Mesenchymal stem cell (in vitro differentiated cells and primary cell): ENCODE results near the gene TENM4.

ENCODE experiments used
- DNase-seq: peaks from one replicate; pipeline ENCODE4 v3.0.0-alpha.2; 2013
- H2AFZ ChIP-seq: one replicate; pipeline ENCODE4 v1.6.1; 2013; ENCODE audit warnings: low read depth, mild to moderate bottlenecking, control low read depth, inconsistent platforms, low read length, moderate library complexity
- H2AK5ac ChIP-seq: 2 replicates; pipeline ENCODE4 v1.6.1; 2013; ENCODE audit warnings: low read length, moderate library complexity, mild to moderate bottlenecking, inconsistent platforms; ENCODE audit not compliant: severe bottlenecking
- H2BK120ac ChIP-seq: one replicate; pipeline ENCODE4 v1.6.1; 2013; ENCODE audit warnings: low read depth, mild to moderate bottlenecking, inconsistent platforms, low read length, moderate library complexity
- H2BK12ac ChIP-seq, 2 experiments: one replicate each; pipeline ENCODE4 v1.6.1; 2013; ENCODE audit warnings: inconsistent platforms in 2 of 2, low read length in 2 of 2, mild to moderate bottlenecking in 2 of 2, moderate library complexity in 2 of 2, control low read depth in 1 of 2
- H2BK15ac ChIP-seq: one replicate; pipeline ENCODE4 v1.6.1; 2013; ENCODE audit warnings: mild to moderate bottlenecking, low read depth, inconsistent platforms; ENCODE audit not compliant: poor library complexity, severe bottlenecking
- H2BK5ac ChIP-seq: 2 replicates; pipeline ENCODE4 v1.6.1; 2013; ENCODE audit warnings: low read depth, mild to moderate bottlenecking, low read length, control low read depth, inconsistent platforms; ENCODE audit not compliant: poor library complexity, severe bottlenecking
- H3K14ac ChIP-seq, 2 experiments: one replicate each; pipeline ENCODE4 v1.6.1; 2013; ENCODE audit warnings: inconsistent platforms in 2 of 2, low read length in 2 of 2, control low read depth in 1 of 2, mild to moderate bottlenecking in 1 of 2, moderate library complexity in 1 of 2
- H3K18ac ChIP-seq, 2 experiments: one replicate each; pipeline ENCODE4 v1.6.1; 2013; ENCODE audit warnings: inconsistent platforms in 2 of 2, low read length in 2 of 2, control low read depth in 1 of 2, low read depth in 1 of 2, mild to moderate bottlenecking in 1 of 2
- H3K23ac ChIP-seq, 2 experiments: one replicate each; pipeline ENCODE4 v1.6.1; 2013; ENCODE audit warnings: inconsistent platforms in 2 of 2, low read length in 2 of 2, mild to moderate bottlenecking in 2 of 2, moderate library complexity in 2 of 2, control low read depth in 1 of 2
- H3K27ac ChIP-seq: 2 replicates; pipeline ENCODE4 v1.5.1; 2013; ENCODE audit warnings: mild to moderate bottlenecking, moderate library complexity, low read length, control low read depth, inconsistent platforms; ENCODE audit not compliant: poor library complexity, severe bottlenecking
- H3K27me3 ChIP-seq, 2 experiments: 2 replicates each; pipeline versions ENCODE4 v1.6.1 to v1.7.0; 2013; ENCODE audit warnings: low read length in 2 of 2, mild to moderate bottlenecking in 2 of 2, moderate library complexity in 2 of 2, control low read depth in 1 of 2, inconsistent platforms in 1 of 2; ENCODE audit not compliant: control insufficient read depth in 1 of 2, insufficient read depth in 1 of 2
- H3K36me3 ChIP-seq, 2 experiments: 2 replicates each; pipeline versions ENCODE4 v1.6.1 to v1.7.0; 2013; ENCODE audit warnings: low read length in 2 of 2, control low read depth in 1 of 2, inconsistent platforms in 1 of 2, low read depth in 1 of 2, mild to moderate bottlenecking in 1 of 2; ENCODE audit not compliant: insufficient read depth in 2 of 2, control insufficient read depth in 1 of 2
- H3K4ac ChIP-seq, 2 experiments: one replicate each; pipeline ENCODE4 v1.6.1; 2013; ENCODE audit warnings: inconsistent platforms in 2 of 2, low read length in 2 of 2, mild to moderate bottlenecking in 2 of 2, moderate library complexity in 2 of 2, control low read depth in 1 of 2, low read depth in 1 of 2
- H3K4me1 ChIP-seq: 2 replicates; pipeline ENCODE4 v1.6.1; 2013; ENCODE audit warnings: low read depth, low read length, control low read depth; ENCODE audit not compliant: control insufficient read depth, insufficient read depth
- H3K4me2 ChIP-seq: 2 replicates; pipeline ENCODE4 v1.6.1; 2013; ENCODE audit warnings: low read length, mild to moderate bottlenecking, inconsistent platforms; ENCODE audit not compliant: poor library complexity, severe bottlenecking
- H3K4me3 ChIP-seq, 2 experiments: 2 replicates each; pipeline versions ENCODE4 v1.5.1 to v1.7.0; 2013; ENCODE audit warnings: low read length in 2 of 2, mild to moderate bottlenecking in 2 of 2, control low read depth in 1 of 2, low read depth in 1 of 2; ENCODE audit not compliant: insufficient read depth in 1 of 2
- H3K79me1 ChIP-seq: replicated peaks from 2 replicates; pipeline ENCODE4 v1.6.1; 2013; ENCODE audit warnings: mild to moderate bottlenecking, control low read depth, low read length, inconsistent platforms; ENCODE audit not compliant: poor library complexity, severe bottlenecking
- H3K9ac ChIP-seq: 2 replicates; pipeline ENCODE4 v1.7.0; 2013; ENCODE audit warnings: mild to moderate bottlenecking, low read length, moderate library complexity
- H3K9me3 ChIP-seq: 2 replicates; pipeline ENCODE4 v1.7.0; 2013; ENCODE audit warnings: mild to moderate bottlenecking, low read length; ENCODE audit not compliant: control insufficient read depth
- H4K8ac ChIP-seq: one replicate; pipeline ENCODE4 v1.6.1; 2013; ENCODE audit warnings: inconsistent platforms, mild to moderate bottlenecking, low read length, moderate library complexity
- H4K91ac ChIP-seq: one replicate; pipeline ENCODE4 v1.6.1; 2013; ENCODE audit warnings: mild to moderate bottlenecking, low read length, inconsistent platforms
- WGBS: methylation state at CpG from one replicate; pipeline ENCODE4 v1.1.7; 2013; ENCODE audit warnings: mixed read lengths; 5-methylcytosine and 5-hydroxymethylcytosine counted together

The TENM4 gene

DNA sequence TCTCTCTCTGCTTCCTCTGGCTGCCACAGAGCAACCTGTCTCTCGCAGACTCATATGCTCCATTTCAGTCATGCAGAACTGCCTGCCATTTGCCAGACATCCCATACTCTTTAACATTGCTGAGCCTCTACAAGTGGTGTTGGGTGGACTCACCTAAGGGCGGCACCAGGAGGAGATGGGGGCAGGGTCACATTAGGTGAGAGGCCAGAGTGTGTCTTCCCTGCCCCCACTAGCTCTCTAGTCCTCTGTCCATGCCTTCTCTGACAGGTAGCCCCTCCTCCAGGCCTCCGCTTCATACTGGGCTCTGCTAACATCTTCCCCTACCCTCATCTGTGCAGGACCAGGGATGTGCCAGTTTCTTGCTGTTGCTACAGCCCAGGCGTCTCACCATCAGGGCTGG, 366.3 kb downstream of the TENM4 start:
- Histone ChIP-seq H3K9ac (no peak overlapping the region), H3K27ac (no peak overlapping the region), H3K9me3 (no peaks in the 10 kb centered on the region), H2AK5ac (no peak overlapping the region), H3K18ac (no peak overlapping the region), H3K4ac (no peak overlapping the region), H3K36me3 (peaks cover 0 to 1% of the 10 kb centered on the region in 2 experiments), H2AFZ (no peak overlapping the region), H4K8ac (no peak overlapping the region), H3K4me3 (no peak overlapping the region), H2BK5ac (no peak overlapping the region), H3K4me2 (no peak overlapping the region), H4K91ac (no peak overlapping the region), H3K14ac (peak overlapping the region in 1 of 2 experiments; percentile 10), H3K4me1 (peaks cover 6% of the 10 kb centered on the region), H3K23ac (no peak overlapping the region), H2BK15ac (no peak overlapping the region), H3K79me1 (no peaks in the 10 kb centered on the region), H3K27me3 (no peaks in the 10 kb centered on the region), H2BK12ac (no peak overlapping the region), H2BK120ac (no peak overlapping the region)
- DNase-seq: no peak
- WGBS: 92% methylated on average over 4 of the region's 4 CpGs

DNA sequence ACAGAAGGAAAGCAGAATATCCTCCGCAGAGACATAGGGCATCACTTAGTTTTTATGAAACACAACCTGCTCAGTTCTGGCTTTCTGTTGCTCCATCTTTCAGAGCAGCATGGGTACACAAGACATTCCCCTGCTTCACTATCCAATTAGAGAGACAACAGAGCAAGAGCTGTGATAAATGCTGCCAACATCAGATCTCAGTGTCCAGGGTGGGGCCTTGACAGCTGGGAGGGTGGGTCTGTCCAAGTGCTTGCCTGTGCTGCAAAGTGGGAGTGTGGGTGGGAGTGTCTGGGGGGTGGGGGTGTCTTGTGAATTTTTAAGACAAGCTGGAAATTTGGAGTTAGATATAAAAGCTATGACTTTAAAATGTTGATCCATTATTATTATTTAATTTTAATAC, 369.6 kb downstream of the TENM4 start:
- H3K18ac ChIP-seq: no peak overlapping the region
- H2AK5ac ChIP-seq: no peak overlapping the region
- DNase-seq: no peak
- no peak overlapping the region for H4K8ac ChIP-seq
- H3K4me2 ChIP-seq: no peak overlapping the region
- no peak overlapping the region for H2BK12ac ChIP-seq
- no peak overlapping the region for H2AFZ ChIP-seq
- no peak overlapping the region for H3K23ac ChIP-seq
- no peak overlapping the region for H3K27ac ChIP-seq
- no peak overlapping the region for H2BK120ac ChIP-seq
- no peak overlapping the region for H3K14ac ChIP-seq
- WGBS: 96% methylated on average over 1 of the region's 1 CpG
- H3K9me3 ChIP-seq: no peaks in the 10 kb centered on the region
- no peak overlapping the region for H2BK5ac ChIP-seq
- no peak overlapping the region for H3K4ac ChIP-seq
- H3K4me1 ChIP-seq: peaks cover 3% of the 10 kb centered on the region
- no peak overlapping the region for H4K91ac ChIP-seq
- H3K36me3 ChIP-seq: peaks cover 0 to 14% of the 10 kb centered on the region in 2 experiments
- H3K9ac ChIP-seq: no peak overlapping the region
- no peaks in the 10 kb centered on the region for H3K27me3 ChIP-seq
- no peak overlapping the region for H3K4me3 ChIP-seq
- no peak overlapping the region for H2BK15ac ChIP-seq
- no peaks in the 10 kb centered on the region for H3K79me1 ChIP-seq

DNA sequence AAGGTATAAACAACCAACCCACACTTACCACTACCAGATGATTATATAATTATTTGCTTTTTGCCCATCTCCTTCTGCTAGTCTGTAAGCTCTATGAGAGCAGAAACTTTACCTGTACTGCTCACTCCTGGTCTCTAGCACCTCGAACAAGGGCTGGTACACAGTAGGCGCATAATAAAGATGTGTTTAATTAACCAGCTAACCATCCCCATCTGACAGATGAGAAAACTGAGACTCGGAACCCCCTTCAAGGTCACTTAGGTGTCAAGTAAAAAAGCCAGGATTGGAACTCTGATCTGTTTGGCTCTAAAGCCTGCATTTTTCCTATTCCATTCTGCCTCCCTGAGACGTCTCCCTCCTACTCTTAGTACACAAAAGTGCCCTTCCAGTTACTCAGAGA, 370.3 kb downstream of the TENM4 start:
- Histone ChIP-seq H2AK5ac (no peak overlapping the region), H3K4ac (no peak overlapping the region), H3K36me3 (peaks cover 0 to 14% of the 10 kb centered on the region in 2 experiments), H3K4me1 (peaks cover 3% of the 10 kb centered on the region), H3K14ac (no peak overlapping the region), H2BK5ac (no peak overlapping the region), H2BK15ac (no peak overlapping the region), H3K79me1 (no peaks in the 10 kb centered on the region), H2BK12ac (no peak overlapping the region), H3K4me2 (no peak overlapping the region), H3K9ac (no peak overlapping the region), H3K27ac (no peak overlapping the region), H2AFZ (no peak overlapping the region), H3K9me3 (no peaks in the 10 kb centered on the region), H4K8ac (no peak overlapping the region), H4K91ac (no peak overlapping the region), H3K27me3 (no peaks in the 10 kb centered on the region), H3K23ac (no peak overlapping the region), H3K18ac (no peak overlapping the region), H3K4me3 (no peak overlapping the region), H2BK120ac (no peak overlapping the region)
- no peak for DNase-seq
- WGBS: 65% methylated on average over 4 of the region's 4 CpGs

DNA sequence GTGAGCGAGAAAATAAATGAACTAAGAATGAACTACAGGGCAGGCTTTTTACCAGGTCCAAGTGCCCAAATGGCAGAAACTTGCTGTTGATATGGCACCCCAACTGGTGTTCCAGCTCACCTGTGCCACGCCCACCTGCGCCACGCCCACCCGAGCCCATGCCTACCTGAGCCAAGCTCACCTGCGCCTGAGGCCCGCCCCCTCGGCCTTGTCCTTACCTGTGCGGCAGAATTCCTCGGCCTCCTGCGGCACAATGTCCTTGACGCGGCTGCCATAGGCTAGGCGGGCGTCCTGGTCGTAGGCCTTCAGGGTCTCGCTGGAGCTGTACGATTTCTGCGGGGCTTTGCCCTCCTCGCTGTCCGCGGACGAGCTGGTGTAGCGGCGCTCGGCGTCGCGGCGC, 371.3 kb downstream of the TENM4 start:
- no peak overlapping the region for H2BK5ac ChIP-seq
- no peak overlapping the region for H3K4me2 ChIP-seq
- peaks cover 0 to 14% of the 10 kb centered on the region in 2 experiments for H3K36me3 ChIP-seq
- peaks cover 7% of the 10 kb centered on the region for H3K4me1 ChIP-seq
- H3K23ac ChIP-seq: no peak overlapping the region
- H4K8ac ChIP-seq: no peak overlapping the region
- H3K79me1 ChIP-seq: no peaks in the 10 kb centered on the region
- WGBS: 95% methylated on average over 30 of the region's 30 CpGs
- DNase-seq: no peak
- no peak overlapping the region for H2BK120ac ChIP-seq
- no peak overlapping the region for H2BK12ac ChIP-seq
- no peak overlapping the region for H2BK15ac ChIP-seq
- no peak overlapping the region for H3K18ac ChIP-seq
- H2AK5ac ChIP-seq: no peak overlapping the region
- H3K4me3 ChIP-seq: no peak overlapping the region
- no peak overlapping the region for H3K9ac ChIP-seq
- H3K4ac ChIP-seq: no peak overlapping the region
- H3K27ac ChIP-seq: no peak overlapping the region
- no peak overlapping the region for H3K14ac ChIP-seq
- H3K27me3 ChIP-seq: no peaks in the 10 kb centered on the region
- no peak overlapping the region for H4K91ac ChIP-seq
- no peaks in the 10 kb centered on the region for H3K9me3 ChIP-seq
- no peak overlapping the region for H2AFZ ChIP-seq
